AG04449 (cell line): ENCODE measurements around the gene SMOC2.

Source experiments
- CTCF ChIA-PET: fragments of 350-600 bp; formaldehyde crosslinking; extraction: SDS; loops from one replicate; lab custom pipeline; 2021; ENCODE audit warnings: antibody characterized with exemption; lab: Yijun Ruan, JAX
- POLR2A ChIA-PET: fragments of 400-600, 350-600 bp; formaldehyde crosslinking; extraction: SDS; loops from one replicate; lab custom pipeline; 2020; ENCODE audit warnings: antibody characterized with exemption, inconsistent platforms; lab: Yijun Ruan, JAX
- DNase-seq: peaks from one replicate; pipeline ENCODE4 v3.0.0-alpha.2; 2010; ENCODE audit warnings: low read depth, low spot score
- H3K4me3 ChIP-seq: 2 replicates; pipeline ENCODE4 v1.5.1; 2011; ENCODE audit warnings: low read depth, mild to moderate bottlenecking, control low read depth, low read length
- CTCF ChIP-seq: IDR thresholded peaks from one replicate; pipeline ENCODE4 v1.5.1; 2011; ENCODE audit warnings: mild to moderate bottlenecking, moderate library complexity, low read length, control low read depth, inconsistent platforms; ENCODE audit not compliant: insufficient read depth; ENCODE audit errors: missing control alignments

Gene SMOC2

GRCh38 chr6:168602576-168602975, 161.6 kb downstream of the SMOC2 start:
- TF ChIP-seq CTCF, result no peak
- no peak for DNase-seq
- ChIA-PET POLR2A (no interaction called here), CTCF (no interaction called here)
- no peak overlapping the region for H3K4me3 ChIP-seq

DNA sequence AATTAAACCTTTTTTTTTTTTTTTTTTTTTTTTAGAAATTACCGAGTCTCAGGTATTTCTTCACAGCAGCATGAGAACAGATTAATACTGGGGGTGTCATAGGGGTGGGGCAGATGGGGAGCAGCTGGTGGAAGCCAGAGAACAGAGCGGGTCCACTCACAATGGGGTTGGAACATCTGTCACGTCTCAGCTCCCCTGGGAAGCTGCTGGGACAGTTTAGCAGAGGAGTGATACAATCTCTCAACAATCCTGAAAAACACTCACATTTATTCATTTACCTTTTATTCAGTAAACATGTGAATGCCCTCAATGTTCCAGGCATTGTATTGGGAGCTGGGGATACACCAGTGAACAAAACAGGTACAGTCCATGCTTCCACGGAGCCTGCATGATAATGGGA, 162.2 kb downstream of the SMOC2 start:
- H3K4me3 ChIP-seq, result no peak overlapping the region
- ChIA-PET CTCF (no interaction called here), POLR2A (no interaction called here)
- TF ChIP-seq CTCF, result no peak
- no peak for DNase-seq

DNA sequence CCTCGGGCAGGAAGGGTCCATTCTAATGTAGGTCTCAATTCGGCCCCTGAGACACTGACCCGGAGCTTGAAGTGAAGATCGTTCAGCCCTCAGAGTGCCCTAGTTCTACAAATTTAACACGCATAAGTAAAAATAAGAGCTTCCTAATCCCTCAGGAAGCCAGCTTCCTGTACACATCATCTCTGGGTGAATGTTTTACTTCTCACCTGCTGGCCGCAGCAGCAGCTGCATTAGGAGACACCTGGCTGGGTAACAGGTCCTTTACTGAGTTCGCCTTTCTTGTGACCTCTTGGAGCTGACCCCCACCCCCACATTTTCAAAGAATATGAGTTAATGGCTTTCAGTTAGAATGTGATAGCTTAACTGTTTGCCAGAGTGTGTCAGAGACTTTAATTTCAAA, 165.0 kb downstream of the SMOC2 start:
- ChIA-PET POLR2A (no interaction called here), CTCF (no interaction called here)
- no peak for DNase-seq
- H3K4me3 ChIP-seq, result no peak overlapping the region
- no peak for TF ChIP-seq CTCF

GRCh38 chr6:168606722-168607121, 165.7 kb downstream of the SMOC2 start:
- ChIA-PET CTCF (no interaction called here), POLR2A (no interaction called here)
- TF ChIP-seq CTCF, result no peak
- no peak overlapping the region for H3K4me3 ChIP-seq
- no peak for DNase-seq

DNA sequence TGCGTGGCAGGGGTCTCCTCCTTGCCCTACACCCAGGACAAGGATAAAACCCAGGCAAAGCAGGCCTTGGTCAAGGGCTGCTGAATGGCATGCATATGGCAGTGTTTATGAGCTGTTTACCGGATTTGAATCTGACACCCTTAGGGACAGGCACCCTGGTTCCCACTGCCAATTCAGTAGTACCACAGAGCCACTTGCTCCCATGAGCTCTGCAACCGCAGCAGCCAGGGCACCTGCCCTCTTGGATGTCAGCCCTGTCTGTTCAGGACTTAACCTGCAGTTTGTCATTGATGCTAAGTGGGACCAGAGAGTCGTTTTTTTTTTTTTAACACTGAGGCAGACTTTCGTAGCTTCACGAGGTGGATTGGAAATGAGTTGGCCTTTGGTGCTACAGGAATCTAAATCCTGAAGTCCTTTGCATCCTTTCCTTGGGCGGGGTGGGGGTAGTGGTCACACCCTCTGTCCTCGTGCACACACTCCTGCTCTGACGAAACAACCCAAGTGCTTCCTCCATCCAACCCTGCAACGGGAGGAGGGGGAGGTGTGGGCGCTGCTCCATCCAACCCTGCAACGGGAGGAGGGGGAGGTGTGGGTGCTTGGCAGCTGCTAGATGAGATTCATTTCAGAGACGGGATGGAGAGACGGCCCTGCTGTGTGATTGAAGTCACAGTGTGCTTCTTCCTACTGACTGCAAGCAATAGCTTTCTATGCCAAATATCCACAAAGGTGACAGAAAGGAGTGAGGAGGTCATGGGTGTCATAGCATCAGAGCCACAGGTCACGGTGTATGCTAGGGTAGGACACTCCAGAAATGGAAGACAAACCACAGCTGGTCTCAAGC, 166.5 kb downstream of the SMOC2 start:
- POLR2A ChIA-PET, result no interaction called here
- no peak for DNase-seq
- H3K4me3 ChIP-seq, result no peak overlapping the region
- no peak for TF ChIP-seq CTCF
- CTCF ChIA-PET, result no interaction called here

GRCh38 chr6:168608113-168608400, 167.1 kb downstream of the SMOC2 start:
- CTCF ChIA-PET, result no interaction called here
- TF ChIP-seq CTCF, result no peak
- H3K4me3 ChIP-seq, result no peak overlapping the region
- POLR2A ChIA-PET, result no interaction called here
- DNase-seq, result no peak
